ENCODE data around the gene PROB1.

GRCh38 chr5:139404484-139404840 is 9.6 kb upstream of the PROB1 start:
- TF ChIP-seq CTCF (conservative IDR thresholded peaks at IDR 0.05; ENCODE audit: low read depth, low read length) = no peak
- TF ChIP-seq EZH2 (IDR thresholded peaks at IDR 0.05; ENCODE audit: borderline replicate concordance, low read depth, low read length, poor library complexity, severe bottlenecking) = no peak
